Esophagus squamous epithelium (tissue), 4 donors: ENCODE data around the gene LINGO3.

Experiments used
- CTCF ChIP-seq, 6 experiments: fragments of 450-650 bp in 4 of 6; fragments of 200-600 bp in 2 of 6; sonication (generic) in 2 of 6; IDR thresholded peaks; one replicate each; pipeline ENCODE4 v1.5.1; 2016 to 2019; ENCODE audit warnings: antibody characterized with exemption in 6 of 6, mild to moderate bottlenecking in 4 of 6, moderate library complexity in 4 of 6
- POLR2A ChIP-seq, 4 donors: fragments of 450-650 bp; IDR thresholded peaks; one replicate each; pipeline ENCODE4 v1.6.1; 2017; ENCODE audit warnings: antibody characterized with exemption in 4 of 4, mild to moderate bottlenecking in 4 of 4, moderate library complexity in 3 of 4

- no peak for TF ChIP-seq CTCF (IDR thresholded peaks at IDR 0.05)
- TF ChIP-seq POLR2A (IDR thresholded peaks at IDR 0.05), result no peak
These were observed 17.3 kb downstream of the LINGO3 start for GRCh38 chr19:2290441-2291184.
